H9 (cell line): ENCODE results near the gene TBC1D4. TPM values are rescaled to one million over a fixed set of nuclear protein-coding genes. Genes with fewer than 3 reads are reported as not detected.

Source experiments
- DNase-seq: peaks from one replicate; pipeline ENCODE4 v3.0.0-alpha.2; 2017
- H2AFZ ChIP-seq: one replicate; pipeline ENCODE4 v1.6.1; 2013; ENCODE audit warnings: mild to moderate bottlenecking, low read length, control low read depth, moderate library complexity
- H2AK5ac ChIP-seq: 2 replicates; pipeline ENCODE4 v1.6.1; 2013; ENCODE audit warnings: low read length, control low read depth, mixed read lengths; ENCODE audit not compliant: insufficient read length
- H2BK120ac ChIP-seq: one replicate; pipeline ENCODE4 v1.6.1; 2013; ENCODE audit warnings: low read depth, mild to moderate bottlenecking, low read length, control low read depth, inconsistent platforms; ENCODE audit not compliant: poor library complexity, severe bottlenecking
- H2BK12ac ChIP-seq: 2 replicates; pipeline ENCODE4 v1.6.1; 2013; ENCODE audit warnings: low read length, control low read depth, mixed read lengths, low read depth; ENCODE audit not compliant: insufficient read length
- H2BK15ac ChIP-seq: 2 replicates; pipeline ENCODE4 v1.6.1; 2013; ENCODE audit warnings: low read depth, low read length, control low read depth
- H2BK20ac ChIP-seq: one replicate; pipeline ENCODE4 v1.6.1; 2013; ENCODE audit warnings: low read depth, mild to moderate bottlenecking, low read length, control low read depth, inconsistent platforms; ENCODE audit not compliant: poor library complexity, severe bottlenecking
- H2BK5ac ChIP-seq: 2 replicates; pipeline ENCODE4 v1.6.1; 2013; ENCODE audit warnings: low read length, control low read depth, mixed read lengths; ENCODE audit not compliant: insufficient read length
- H3K14ac ChIP-seq: 2 replicates; pipeline ENCODE4 v1.6.1; 2013; ENCODE audit warnings: low read length, control low read depth; ENCODE audit not compliant: insufficient read depth
- H3K18ac ChIP-seq: 2 replicates; pipeline ENCODE4 v1.6.1; 2013; ENCODE audit warnings: low read depth, mild to moderate bottlenecking, mixed read lengths, low read length, control low read depth; ENCODE audit not compliant: insufficient read length
- H3K23ac ChIP-seq: 2 replicates; pipeline ENCODE4 v1.6.1; 2013; ENCODE audit warnings: low read length, control low read depth, mixed read lengths, low read depth; ENCODE audit not compliant: insufficient read length
- H3K23me2 ChIP-seq: 2 replicates; pipeline ENCODE4 v1.6.1; 2013; ENCODE audit warnings: low read depth, mild to moderate bottlenecking, mixed read lengths, low read length, control low read depth; ENCODE audit not compliant: insufficient read length, poor library complexity, severe bottlenecking
- H3K27ac ChIP-seq: 2 replicates; pipeline ENCODE4 v1.5.1; 2013; ENCODE audit warnings: low read length, control low read depth, mixed read lengths, low read depth; ENCODE audit not compliant: insufficient read length
- H3K27me3 ChIP-seq: 2 replicates; pipeline ENCODE4 v1.6.1; 2013; ENCODE audit warnings: low read length, control low read depth, inconsistent platforms; ENCODE audit not compliant: insufficient read depth
- H3K4ac ChIP-seq: 2 replicates; pipeline ENCODE4 v1.6.1; 2013; ENCODE audit warnings: low read depth, mild to moderate bottlenecking, control low read depth, inconsistent platforms, low read length, moderate library complexity
- H3K4me1 ChIP-seq: 2 replicates; pipeline ENCODE4 v1.6.1; 2013; ENCODE audit warnings: low read length, control low read depth, inconsistent platforms; ENCODE audit not compliant: insufficient read depth
- H3K4me2 ChIP-seq: 2 replicates; pipeline ENCODE4 v1.6.1; 2013; ENCODE audit warnings: low read length, control low read depth, mixed read lengths; ENCODE audit not compliant: insufficient read length, insufficient read depth
- H3K56ac ChIP-seq: 2 replicates; pipeline ENCODE4 v1.6.1; 2013; ENCODE audit warnings: low read depth, mild to moderate bottlenecking, mixed read lengths, low read length, control low read depth; ENCODE audit not compliant: insufficient read length
- H3K79me1 ChIP-seq: 2 replicates; pipeline ENCODE4 v1.6.1; 2013; ENCODE audit warnings: low read depth, mild to moderate bottlenecking, moderate library complexity, low read length, control low read depth, inconsistent platforms; ENCODE audit not compliant: insufficient read depth, poor library complexity, severe bottlenecking
- H3K79me2 ChIP-seq: 2 replicates; pipeline ENCODE4 v1.6.1; 2013; ENCODE audit warnings: low read length, control low read depth, inconsistent platforms; ENCODE audit not compliant: insufficient read depth
- H3K9ac ChIP-seq: 2 replicates; pipeline ENCODE4 v1.6.1; 2013; ENCODE audit warnings: low read length, control low read depth, mixed read lengths; ENCODE audit not compliant: insufficient read length; ENCODE audit errors: extremely low read depth
- H3K9me3 ChIP-seq: one replicate; pipeline ENCODE4 v1.6.1; 2013; ENCODE audit warnings: low read depth, low read length, inconsistent platforms; ENCODE audit not compliant: control insufficient read depth
- H3T11ph ChIP-seq: one replicate; pipeline ENCODE4 v1.6.1; 2013; ENCODE audit warnings: mild to moderate bottlenecking, low read length, control low read depth, inconsistent platforms
- H4K20me1 ChIP-seq: one replicate; pipeline ENCODE4 v1.6.1; 2013; ENCODE audit not compliant: control insufficient read depth, insufficient read length, insufficient read depth
- H4K5ac ChIP-seq: 2 replicates; pipeline ENCODE4 v1.6.1; 2013; ENCODE audit warnings: low read depth, mild to moderate bottlenecking, mixed read lengths, low read length, control low read depth; ENCODE audit not compliant: insufficient read length
- H4K8ac ChIP-seq: replicated peaks from 2 replicates; pipeline ENCODE4 v1.6.1; 2013; ENCODE audit warnings: low read length, control low read depth, mixed read lengths, low read depth; ENCODE audit not compliant: insufficient read length
- H4K91ac ChIP-seq: 2 replicates; pipeline ENCODE4 v1.6.1; 2013; ENCODE audit warnings: low read depth, mild to moderate bottlenecking, moderate library complexity, mixed read lengths, low read length, control low read depth; ENCODE audit not compliant: insufficient read length
- H3K27ac Mint-ChIP-seq, 3 experiments: 2 replicates in 2 of 3; 3 replicates in 1 of 3; pipeline ENCODE4 v1.8.0; 2020 to 2021; ENCODE audit warnings: mixed read lengths in 3 of 3, mild to moderate bottlenecking in 1 of 3, moderate library complexity in 1 of 3
- H3K27me3 Mint-ChIP-seq: 2 replicates; pipeline ENCODE4 v1.8.0; 2021; ENCODE audit warnings: low read depth, mild to moderate bottlenecking, moderate library complexity, mixed read lengths
- H3K36me3 Mint-ChIP-seq, 3 experiments: 2 replicates in 2 of 3; 3 replicates in 1 of 3; pipeline ENCODE4 v1.8.0; 2020 to 2021; ENCODE audit warnings: low read depth in 3 of 3, mixed read lengths in 3 of 3; ENCODE audit not compliant: insufficient read depth in 1 of 3
- H3K4me1 Mint-ChIP-seq, 2 experiments: 2 replicates each; pipeline ENCODE4 v1.8.0; 2020; ENCODE audit warnings: mixed read lengths in 2 of 2
- H3K4me3 Mint-ChIP-seq, 2 experiments: 2 replicates in 1 of 2; 3 replicates in 1 of 2; pipeline ENCODE4 v1.8.0; 2020 to 2021; ENCODE audit warnings: mild to moderate bottlenecking in 2 of 2, mixed read lengths in 2 of 2, moderate library complexity in 1 of 2
- H3K9me3 Mint-ChIP-seq, 2 experiments: 2 replicates in 1 of 2; 3 replicates in 1 of 2; pipeline ENCODE4 v1.8.0; 2020; ENCODE audit warnings: mild to moderate bottlenecking in 2 of 2, mixed read lengths in 2 of 2, moderate library complexity in 1 of 2
- total RNA-seq: library from RNA; stranded (reverse); gene quantifications from 2 replicates; pipeline ENCODE4 v1.2.1, GENCODE V29; 2021
- TF ChIP-seq, protein P1 (sequence below): fragments of 200-600 bp; sonication (generic); conservative IDR thresholded peaks from 3 replicates; pipeline ENCODE4 v1.8.0; 2021; ENCODE audit warnings: antibody characterized with exemption, mild to moderate bottlenecking

The TBC1D4 gene
- total RNA-seq, 1 experiment from 2014 or later: 10.5 TPM

DNA sequence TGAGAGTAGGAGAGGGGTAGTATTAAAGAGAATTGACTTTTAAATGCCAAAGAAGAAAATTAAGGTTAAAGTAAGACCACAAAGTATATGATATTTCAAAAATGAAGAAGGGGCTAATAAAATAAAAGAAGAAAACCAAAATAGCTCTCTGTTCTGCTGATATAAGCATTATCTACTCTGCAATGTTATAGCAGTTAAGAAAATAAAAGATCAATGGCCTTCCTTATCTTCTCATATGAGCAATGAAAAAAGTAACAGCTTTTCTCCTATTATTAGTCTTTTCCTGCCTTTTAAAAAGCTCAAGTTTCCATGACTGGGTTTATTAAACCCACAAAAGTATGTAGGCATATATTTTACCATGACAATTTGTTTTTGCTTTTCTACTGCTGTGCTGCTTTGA, 126.4 kb downstream of the TBC1D4 start:
- H4K20me1 ChIP-seq: no peaks in the 10 kb centered on the region
- no peaks in the 10 kb centered on the region for H3K79me1 ChIP-seq
- no peak overlapping the region for H3K14ac ChIP-seq
- no peak overlapping the region for H3T11ph ChIP-seq
- no peak overlapping the region for H2BK15ac ChIP-seq
- no peak overlapping the region for H2AK5ac ChIP-seq
- no peak overlapping the region for H4K8ac ChIP-seq
- H3K18ac ChIP-seq: no peak overlapping the region
- H3K27ac ChIP-seq: no peak overlapping the region
- no peak for DNase-seq
- H3K23me2 ChIP-seq: no peaks in the 10 kb centered on the region
- no peak overlapping the region for H3K4me2 ChIP-seq
- H4K5ac ChIP-seq: no peak overlapping the region
- no peak overlapping the region for H2BK20ac ChIP-seq
- no peak overlapping the region for H3K4ac ChIP-seq
- H2BK5ac ChIP-seq: no peak overlapping the region
- no peak overlapping the region for H4K91ac ChIP-seq
- H3K36me3 Mint-ChIP-seq: peaks cover 3 to 17% (median 12%) of the 10 kb centered on the region in 3 experiments; a peak in 5 of 7 replicates
- H3K56ac ChIP-seq: no peak overlapping the region
- no peak overlapping the region for H3K23ac ChIP-seq
- no peak overlapping the region for H3K9ac ChIP-seq
- peaks cover 5 to 7% of the 10 kb centered on the region in 2 experiments for H3K4me1 Mint-ChIP-seq
- no peaks in the 10 kb centered on the region for H3K4me1 ChIP-seq
- H3K9me3 Mint-ChIP-seq: no peaks in the 10 kb centered on the region; a peak in 1 of 5 replicates
- TF ChIP-seq, protein P1, sequence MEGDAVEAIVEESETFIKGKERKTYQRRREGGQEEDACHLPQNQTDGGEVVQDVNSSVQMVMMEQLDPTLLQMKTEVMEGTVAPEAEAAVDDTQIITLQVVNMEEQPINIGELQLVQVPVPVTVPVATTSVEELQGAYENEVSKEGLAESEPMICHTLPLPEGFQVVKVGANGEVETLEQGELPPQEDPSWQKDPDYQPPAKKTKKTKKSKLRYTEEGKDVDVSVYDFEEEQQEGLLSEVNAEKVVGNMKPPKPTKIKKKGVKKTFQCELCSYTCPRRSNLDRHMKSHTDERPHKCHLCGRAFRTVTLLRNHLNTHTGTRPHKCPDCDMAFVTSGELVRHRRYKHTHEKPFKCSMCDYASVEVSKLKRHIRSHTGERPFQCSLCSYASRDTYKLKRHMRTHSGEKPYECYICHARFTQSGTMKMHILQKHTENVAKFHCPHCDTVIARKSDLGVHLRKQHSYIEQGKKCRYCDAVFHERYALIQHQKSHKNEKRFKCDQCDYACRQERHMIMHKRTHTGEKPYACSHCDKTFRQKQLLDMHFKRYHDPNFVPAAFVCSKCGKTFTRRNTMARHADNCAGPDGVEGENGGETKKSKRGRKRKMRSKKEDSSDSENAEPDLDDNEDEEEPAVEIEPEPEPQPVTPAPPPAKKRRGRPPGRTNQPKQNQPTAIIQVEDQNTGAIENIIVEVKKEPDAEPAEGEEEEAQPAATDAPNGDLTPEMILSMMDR: no peak
- H3K27ac Mint-ChIP-seq: no peak overlapping the region
- no peak overlapping the region for H2BK120ac ChIP-seq
- H3K9me3 ChIP-seq: no peaks in the 10 kb centered on the region
- H2AFZ ChIP-seq: no peak overlapping the region
- no peak overlapping the region for H2BK12ac ChIP-seq
- no peaks in the 10 kb centered on the region for H3K27me3 Mint-ChIP-seq
- no peak overlapping the region for H3K4me3 Mint-ChIP-seq
- H3K27me3 ChIP-seq: no peaks in the 10 kb centered on the region
- H3K79me2 ChIP-seq: no peaks in the 10 kb centered on the region
